ENCODE data around the gene GPHB5.
A peak's percentile ranks its signal among the peaks of the same experiment; 100 is the strongest.

The GPHB5 gene

DNA sequence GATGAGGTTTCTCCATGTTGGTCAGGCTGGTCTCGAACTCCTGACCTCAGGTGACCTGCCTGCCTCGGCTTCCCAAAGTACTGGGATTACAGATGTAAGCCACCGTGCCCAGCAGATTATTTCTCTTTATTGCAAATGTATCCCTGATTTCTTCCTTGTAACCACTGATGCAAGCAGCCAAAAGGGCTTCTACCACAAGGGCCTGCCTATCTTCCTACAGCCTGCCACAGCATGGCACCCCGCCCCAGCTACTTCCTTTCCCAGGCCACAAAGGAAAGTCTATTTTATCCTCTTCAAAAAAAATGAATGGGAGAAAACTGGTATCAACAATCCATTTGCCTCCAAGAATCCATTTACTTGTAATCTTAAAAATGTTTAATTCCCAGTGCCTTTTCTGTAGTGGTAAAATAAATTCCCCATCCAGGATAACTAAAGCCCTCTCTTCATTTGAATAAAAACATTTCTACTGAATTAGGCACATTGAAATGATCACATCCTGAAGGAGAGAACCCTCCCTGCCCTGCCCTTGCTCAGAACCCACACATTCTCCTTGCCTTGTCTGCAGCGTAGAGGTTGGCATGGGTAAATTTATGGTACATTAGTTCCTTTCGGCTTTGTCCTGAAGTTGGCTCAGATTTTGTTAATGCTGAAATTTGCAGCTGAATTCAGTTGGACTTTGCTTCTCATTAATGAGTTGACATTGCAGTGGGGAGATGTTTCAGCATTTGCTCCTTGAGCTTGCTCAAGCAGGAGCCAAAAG is 19.2 kb downstream of the GPHB5 start:
- TF ChIP-seq, protein P1, sequence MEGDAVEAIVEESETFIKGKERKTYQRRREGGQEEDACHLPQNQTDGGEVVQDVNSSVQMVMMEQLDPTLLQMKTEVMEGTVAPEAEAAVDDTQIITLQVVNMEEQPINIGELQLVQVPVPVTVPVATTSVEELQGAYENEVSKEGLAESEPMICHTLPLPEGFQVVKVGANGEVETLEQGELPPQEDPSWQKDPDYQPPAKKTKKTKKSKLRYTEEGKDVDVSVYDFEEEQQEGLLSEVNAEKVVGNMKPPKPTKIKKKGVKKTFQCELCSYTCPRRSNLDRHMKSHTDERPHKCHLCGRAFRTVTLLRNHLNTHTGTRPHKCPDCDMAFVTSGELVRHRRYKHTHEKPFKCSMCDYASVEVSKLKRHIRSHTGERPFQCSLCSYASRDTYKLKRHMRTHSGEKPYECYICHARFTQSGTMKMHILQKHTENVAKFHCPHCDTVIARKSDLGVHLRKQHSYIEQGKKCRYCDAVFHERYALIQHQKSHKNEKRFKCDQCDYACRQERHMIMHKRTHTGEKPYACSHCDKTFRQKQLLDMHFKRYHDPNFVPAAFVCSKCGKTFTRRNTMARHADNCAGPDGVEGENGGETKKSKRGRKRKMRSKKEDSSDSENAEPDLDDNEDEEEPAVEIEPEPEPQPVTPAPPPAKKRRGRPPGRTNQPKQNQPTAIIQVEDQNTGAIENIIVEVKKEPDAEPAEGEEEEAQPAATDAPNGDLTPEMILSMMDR (IDR thresholded peaks at IDR 0.05; ENCODE audit: insufficient read depth, low read length, poor library complexity, severe bottlenecking), result no peak
- no peak for DNase-seq (ENCODE audit: extremely low read depth, insufficient read length)
- Histone ChIP-seq H3K27me3 (replicated peaks; ENCODE audit: control insufficient read depth, insufficient read depth, low read length) (no peaks in the 10 kb centered on the region), H3K36me3 (ENCODE audit: control insufficient read depth, insufficient read depth, low read length) (no peaks in the 10 kb centered on the region), H3K4me3 (replicated peaks; ENCODE audit: low read depth, low read length) (no peak overlapping the region)

DNA sequence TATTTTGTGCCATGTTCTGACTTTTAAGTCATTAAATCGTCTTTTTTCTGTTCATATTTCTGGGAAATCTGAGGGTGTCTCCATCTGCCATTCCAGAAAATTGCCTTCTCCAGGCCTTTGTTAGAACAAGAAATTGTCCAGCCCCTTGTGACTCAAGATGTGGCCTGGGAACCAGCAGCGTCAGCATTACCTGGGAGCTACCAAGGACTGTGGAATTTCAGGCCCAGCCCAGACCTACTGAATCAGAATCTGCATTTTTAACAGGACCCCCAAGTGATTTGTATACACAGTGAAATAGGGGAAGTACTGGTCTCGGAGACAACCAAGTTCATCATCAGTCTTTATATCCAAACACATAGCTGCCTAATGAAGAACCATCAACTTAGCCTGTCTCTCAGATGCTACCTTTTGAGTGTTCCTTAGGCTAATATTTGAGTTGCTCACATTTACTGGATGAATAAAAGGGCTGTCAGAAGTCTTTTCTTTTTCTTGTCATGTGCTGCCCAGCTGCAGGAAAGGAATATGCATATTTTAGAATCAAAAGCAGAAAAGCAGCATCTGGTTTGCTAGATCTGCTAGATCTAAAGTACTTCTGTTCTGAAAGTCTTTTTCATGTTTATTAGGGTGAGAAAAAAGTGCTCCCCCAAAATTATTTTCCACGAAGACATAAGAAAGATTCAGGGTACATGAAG is 21.2 kb downstream of the GPHB5 start:
- Histone ChIP-seq H3K36me3 (ENCODE audit: control insufficient read depth, insufficient read depth, low read length) (no peaks in the 10 kb centered on the region), H3K4me3 (replicated peaks; ENCODE audit: low read depth, low read length) (no peak overlapping the region), H3K27me3 (replicated peaks; ENCODE audit: control insufficient read depth, insufficient read depth, low read length) (no peaks in the 10 kb centered on the region)
- TF ChIP-seq, protein P1 (IDR thresholded peaks at IDR 0.05; ENCODE audit: insufficient read depth, low read length, poor library complexity, severe bottlenecking), result no peak
- no peak for DNase-seq (ENCODE audit: extremely low read depth, insufficient read length)

DNA sequence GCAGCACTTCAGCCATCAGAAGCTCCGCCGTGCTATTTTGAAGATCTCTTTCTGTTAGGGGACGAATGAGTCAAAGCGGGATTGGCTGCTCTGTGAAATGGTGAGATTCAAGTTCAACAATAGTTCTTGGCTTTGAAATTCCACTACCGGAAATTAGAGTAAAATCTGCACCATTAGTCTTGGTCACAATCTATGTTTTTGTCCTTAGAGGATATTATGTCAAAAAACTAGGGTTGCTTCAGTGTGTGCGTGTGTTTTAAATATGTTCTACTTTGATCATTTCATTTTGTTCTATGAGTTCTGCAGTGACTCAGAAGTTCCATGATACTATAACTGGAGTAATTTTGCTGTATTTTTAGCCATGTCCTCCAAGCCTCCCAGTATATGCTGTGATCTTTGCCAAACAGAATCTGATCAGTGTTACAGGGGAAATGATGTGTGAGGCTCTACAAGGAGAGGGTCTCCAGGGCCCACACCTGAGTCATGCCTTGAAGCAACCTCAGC is 22.6 kb downstream of the GPHB5 start:
- H3K27me3 ChIP-seq (replicated peaks; ENCODE audit: control insufficient read depth, insufficient read depth, low read length), result no peaks in the 10 kb centered on the region
- no peak overlapping the region for H3K4me3 ChIP-seq (replicated peaks; ENCODE audit: low read depth, low read length)
- TF ChIP-seq, protein P1 (IDR thresholded peaks at IDR 0.05; ENCODE audit: insufficient read depth, low read length, poor library complexity, severe bottlenecking), result no peak
- DNase-seq (ENCODE audit: extremely low read depth, insufficient read length), result no peak
- H3K36me3 ChIP-seq (ENCODE audit: control insufficient read depth, insufficient read depth, low read length), result no peaks in the 10 kb centered on the region

DNA sequence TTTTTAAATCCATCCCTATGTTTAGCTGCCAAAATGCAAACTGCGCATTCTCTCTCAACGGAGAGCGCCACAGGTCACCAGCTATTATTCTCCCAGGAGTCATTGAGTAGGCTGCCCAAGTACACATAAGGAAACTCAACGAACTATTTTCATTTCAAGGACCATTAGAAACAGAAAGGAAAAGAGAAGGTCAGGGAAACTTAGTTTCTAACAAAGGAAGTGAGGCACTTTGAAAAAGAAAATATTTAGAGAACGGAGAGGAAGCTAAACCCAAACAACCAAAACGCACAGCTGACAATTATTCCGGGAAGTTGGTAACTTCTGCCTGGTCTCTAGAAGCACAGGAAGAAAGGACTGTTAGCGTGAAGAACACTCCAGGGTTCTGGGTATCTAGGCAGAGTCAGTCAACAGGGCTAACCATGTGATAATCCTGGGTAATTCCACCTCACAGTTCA is 23.5 kb downstream of the GPHB5 start:
- H3K27me3 ChIP-seq (replicated peaks; ENCODE audit: control insufficient read depth, insufficient read depth, low read length), result no peaks in the 10 kb centered on the region
- no peak for DNase-seq (ENCODE audit: extremely low read depth, insufficient read length)
- peak overlapping the region; percentile 35 for H3K4me3 ChIP-seq (replicated peaks; ENCODE audit: low read depth, low read length)
- TF ChIP-seq, protein P1 (IDR thresholded peaks at IDR 0.05; ENCODE audit: insufficient read depth, low read length, poor library complexity, severe bottlenecking), result no peak
- H3K36me3 ChIP-seq (ENCODE audit: control insufficient read depth, insufficient read depth, low read length), result no peaks in the 10 kb centered on the region

DNA sequence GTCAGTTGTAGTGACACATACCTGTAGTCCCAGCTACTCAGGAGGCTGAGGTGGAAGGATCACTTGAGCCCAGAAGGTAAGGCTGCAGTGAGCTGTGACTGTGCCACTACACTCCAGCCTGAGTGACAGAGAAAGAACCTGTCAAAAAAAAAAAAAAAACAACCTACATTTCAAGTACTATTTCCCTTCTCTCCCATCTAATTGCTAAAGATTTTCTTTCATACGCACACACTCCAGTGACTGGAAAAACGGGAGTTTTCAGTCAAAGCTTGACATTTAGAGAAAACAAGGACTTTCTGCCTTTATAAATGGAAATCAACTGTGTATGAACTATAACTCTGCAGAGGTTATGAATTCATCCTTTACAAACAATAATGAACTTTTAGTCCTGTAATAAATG is 25.9 kb downstream of the GPHB5 start:
- no peak overlapping the region for H3K4me3 ChIP-seq (replicated peaks; ENCODE audit: low read depth, low read length)
- TF ChIP-seq, protein P1 (IDR thresholded peaks at IDR 0.05; ENCODE audit: insufficient read depth, low read length, poor library complexity, severe bottlenecking), result no peak
- DNase-seq (ENCODE audit: extremely low read depth, insufficient read length), result no peak
- no peaks in the 10 kb centered on the region for H3K36me3 ChIP-seq (ENCODE audit: control insufficient read depth, insufficient read depth, low read length)
- no peaks in the 10 kb centered on the region for H3K27me3 ChIP-seq (replicated peaks; ENCODE audit: control insufficient read depth, insufficient read depth, low read length)
